Heart right ventricle (tissue), 16 donors: ENCODE data around the gene BTAF1. TPM values are rescaled to one million over a fixed set of nuclear protein-coding genes. Genes with fewer than 3 reads are reported as not detected.

Experiments
- ATAC-seq, 8 donors: fragments of 200-7000 bp; cut with Tn5 transposase; one replicate each; pipeline ENCODE4 v1.9.1; 2020; ENCODE audit warnings: mild to moderate bottlenecking in 8 of 8, moderate library complexity in 8 of 8, moderate number of reproducible peaks in 1 of 8
- DNase-seq, 2 donors: peaks; one replicate each; pipeline ENCODE4 v3.0.0-alpha.2; 2020
- H3K27ac ChIP-seq, 10 donors: fragments of 200-600 bp; sonication (generic) in 2 of 10; one replicate each; pipeline versions ENCODE4 v1.5.0 to v1.8.0; 2020 to 2022; ENCODE audit warnings: mild to moderate bottlenecking in 3 of 10
- H3K27me3 ChIP-seq, 7 donors: fragments of 200-600 bp; one replicate each; pipeline ENCODE4 v1.8.0; 2021 to 2022; ENCODE audit warnings: mild to moderate bottlenecking in 2 of 7
- H3K36me3 ChIP-seq, 9 donors: fragments of 200-600 bp; sonication (generic) in 1 of 9; one replicate each; pipeline versions ENCODE4 v1.5.0 to v1.8.0; 2020 to 2022; ENCODE audit warnings: mild to moderate bottlenecking in 2 of 9
- H3K4me1 ChIP-seq, 9 donors: fragments of 200-600 bp; sonication (generic) in 1 of 9; one replicate each; pipeline versions ENCODE4 v1.5.0 to v1.8.0; 2020 to 2022; ENCODE audit warnings: mild to moderate bottlenecking in 4 of 9
- H3K4me3 ChIP-seq, 10 donors: fragments of 200-600 bp; sonication (generic) in 2 of 10; one replicate each; pipeline versions ENCODE4 v1.5.0 to v1.8.0; 2020 to 2022; ENCODE audit warnings: mild to moderate bottlenecking in 7 of 10, moderate library complexity in 2 of 10
- H3K9me3 ChIP-seq, 11 donors: fragments of 200-600 bp in 10 of 11; sonication (generic) in 2 of 11; one replicate each; pipeline versions ENCODE4 v1.5.0 to v1.8.0; 2013 to 2022; ENCODE audit warnings: mild to moderate bottlenecking in 2 of 11, control low read depth in 1 of 11, moderate library complexity in 1 of 11
- CTCF ChIP-seq, 9 donors: fragments of 200-600 bp; sonication (generic) in 2 of 9; IDR thresholded peaks; one replicate each; pipeline versions ENCODE4 v1.5.0 to v1.8.0; 2021 to 2022; ENCODE audit warnings: antibody characterized with exemption in 9 of 9, mild to moderate bottlenecking in 5 of 9, moderate library complexity in 1 of 9
- WGBS, 2 donors: extraction: QIAGEN DNeasy Blood & Tissue Kit; methylation state at CpG; one replicate each; pipeline ENCODE4 v1.1.7; 2013; ENCODE audit warnings: inconsistent platforms in 1 of 2; 5-methylcytosine and 5-hydroxymethylcytosine counted together
- intact Hi-C, 10 donors: fragments of 100-400 bp; cut with DNase I; formaldehyde crosslinking; loops; one replicate each; pipeline versions ENCODE4 v1.11.1 to v1.14.2; 2022
- polyA plus RNA-seq, 2 donors: library from polyadenylated mRNA; stranded (reverse); fragments of 200-250 nt; gene quantifications; one replicate each; pipeline ENCODE4 v1.2.3, GENCODE V29; 2013
- total RNA-seq, 10 donors: library from RNA; stranded (reverse); fragmentation: NEBNext Ultra II Directional in 3 of 10; extraction: Animal tissue kit (Norgen Biotek cat#: 25700) in 3 of 10; gene quantifications; one replicate each; pipeline versions ENCODE4 v1.2.1 to v1.2.4, GENCODE V29; 2021 to 2023
- donor health status: Arrhythmogenic right ventricular cardiomyopathy.
- donor health status: ischemic (EF 13 %, LVEDD 7.1; RV severe dilation, severe dysfunction).
- donor health status: healthy with polysubstance abuse.
- donor health status: DM: no; HTN: yes; CAD: no.
- donor health status: DM: no; HTN: no; CAD: no.
- donor health status: ischemic (EF 25% LVEDD 6.9; RV normal size, moderate dysfunction).
- donor health status: ischemic (EF 25% LVEDD 5.7; RV mildly dilated, moderate dysfunction).
- donor health status: healthy.
- donor health status: DM: yes; HTN: yes; CAD: no.
- donor health status: Ischemic cardiomyopathy.
- donor health status: ischemic (EF 35%, LVEDD 5.7; RV mildly dilated, moderate dysfunction).
- donor health status: nonischemic (EF 11% LVEDD 7.7; RV severe dilation, severe dysfunction).
- donor health status: DM: yes; HTN: yes; CAD: no.
- donor health status: PGD.
- donor health status: ischemic (EF 29% LVEDD 5.4; RV normal size, mild dysfunction).
- donor health status: nonischemic (EF 23%, LVEDD 6.1; RV moderate dilation, normal function).

The BTAF1 gene
- total and polyA plus RNA-seq, 12 donors: 4.3 to 14.7 (median 12.2) TPM

GRCh38 chr10:92064506-92064905 is 140.9 kb downstream of the BTAF1 start:
- intact Hi-C loops: no loop called here
- peak in 2 of 8 donors; percentile 18 to 20 for ATAC-seq
- Histone ChIP-seq H3K27ac (peak overlapping the region in 1 of 10 donors; percentile 57), H3K4me3 (no peak overlapping the region), H3K4me1 (peaks cover 0 to 27% (median 2%) of the 10 kb centered on the region in 9 donors), H3K9me3 (no peaks in the 10 kb centered on the region), H3K36me3 (peaks cover 0 to 17% (median 0%) of the 10 kb centered on the region in 9 donors), H3K27me3 (no peaks in the 10 kb centered on the region)
- no peak for DNase-seq
- TF ChIP-seq CTCF (IDR thresholded peaks at IDR 0.05): no peak
- 87 to 91% methylated on average over 2 of the region's 2 CpGs for WGBS, 2 donors

- DNase-seq: no peak
- no peaks in the 10 kb centered on the region for H3K9me3 ChIP-seq
- H3K27me3 ChIP-seq: no peaks in the 10 kb centered on the region
- TF ChIP-seq CTCF (IDR thresholded peaks at IDR 0.05): no peak
- no peak overlapping the region for H3K4me3 ChIP-seq
- no peak overlapping the region for H3K27ac ChIP-seq
- no peak for ATAC-seq
- intact Hi-C loops: no loop called here
- H3K4me1 ChIP-seq: peaks cover 0 to 31% (median 0%) of the 10 kb centered on the region in 9 donors
- WGBS, 2 donors: 97 to 98% methylated on average over 4 of the region's 4 CpGs
- peaks cover 0 to 16% (median 0%) of the 10 kb centered on the region in 9 donors for H3K36me3 ChIP-seq
Observed at GRCh38 chr10:92066386-92066785, 142.8 kb downstream of the BTAF1 start.

- Histone ChIP-seq H3K27me3 (no peaks in the 10 kb centered on the region), H3K4me3 (no peak overlapping the region), H3K36me3 (peaks cover 0 to 16% (median 0%) of the 10 kb centered on the region in 9 donors), H3K27ac (no peak overlapping the region), H3K9me3 (no peaks in the 10 kb centered on the region), H3K4me1 (peaks cover 0 to 13% (median 0%) of the 10 kb centered on the region in 9 donors)
- intact Hi-C loops: no loop called here
- no peak for TF ChIP-seq CTCF (IDR thresholded peaks at IDR 0.05)
- ATAC-seq (no peak), DNase-seq (no peak)
- WGBS, 2 donors: 38 to 80% methylated on average over 1 of the region's 1 CpG
Observed at GRCh38 chr10:92068900-92069299, 145.3 kb downstream of the BTAF1 start.

GRCh38 chr10:92074126-92074887 is 150.7 kb downstream of the BTAF1 start:
- 75 to 78% methylated on average over 6 of the region's 6 CpGs for WGBS, 2 donors
- DNase-seq (no peak), ATAC-seq (no peak)
- Histone ChIP-seq H3K27ac (no peak overlapping the region), H3K4me1 (peaks cover 0 to 7% (median 0%) of the 10 kb centered on the region in 9 donors), H3K36me3 (peaks cover 0 to 57% (median 2%) of the 10 kb centered on the region in 9 donors), H3K27me3 (no peaks in the 10 kb centered on the region), H3K4me3 (no peak overlapping the region), H3K9me3 (no peaks in the 10 kb centered on the region)
- intact Hi-C loops: no loop called here
- peak in 6 of 9 donors; percentile 17 to 37 (median 28) for TF ChIP-seq CTCF (IDR thresholded peaks at IDR 0.05)
